HepG2 (cell line): ENCODE data around the gene TSPAN17.

ENCODE experiments used
- CREB1 ChIP-seq, 2 experiments: fragments of 450-650 bp in 1 of 2; IDR thresholded peaks; 2 replicates each; pipeline ENCODE4 v1.6.1; 2016 to 2017; ENCODE audit warnings: control low read depth in 1 of 2, mild to moderate bottlenecking in 1 of 2, missing compliant biosample characterization in 1 of 2, missing genetic modification characterization in 1 of 2
- MED8 ChIP-seq: sonication (generic); formaldehyde crosslinking; IDR thresholded peaks from 2 replicates; pipeline ENCODE4 v1.8.1; 2023; ENCODE audit warnings: mild to moderate bottlenecking, missing genetic modification reagents; ENCODE audit not compliant: insufficient replicate concordance
- RAD21 ChIP-seq: fragments of 450-650 bp; formaldehyde crosslinking; IDR thresholded peaks from 2 replicates; pipeline ENCODE4 v1.5.0; 2020; ENCODE audit warnings: mild to moderate bottlenecking
- REPIN1 ChIP-seq: sonication (generic); formaldehyde crosslinking; IDR thresholded peaks from 2 replicates; pipeline ENCODE4 v1.8.0; 2022; ENCODE audit warnings: missing genetic modification reagents, low read depth, mild to moderate bottlenecking, borderline replicate concordance
- TF ChIP-seq, protein P1 (sequence below): sonication (generic); formaldehyde crosslinking; IDR thresholded peaks from 2 replicates; pipeline ENCODE4 v1.5.0; 2020; ENCODE audit warnings: mild to moderate bottlenecking, missing genetic modification reagents, moderate library complexity
- TF ChIP-seq, protein P2 (sequence below): sonication (generic); formaldehyde crosslinking; IDR thresholded peaks from 2 replicates; pipeline ENCODE4 v1.5.0; 2020; ENCODE audit warnings: mild to moderate bottlenecking, missing genetic modification reagents, borderline replicate concordance

DNA sequence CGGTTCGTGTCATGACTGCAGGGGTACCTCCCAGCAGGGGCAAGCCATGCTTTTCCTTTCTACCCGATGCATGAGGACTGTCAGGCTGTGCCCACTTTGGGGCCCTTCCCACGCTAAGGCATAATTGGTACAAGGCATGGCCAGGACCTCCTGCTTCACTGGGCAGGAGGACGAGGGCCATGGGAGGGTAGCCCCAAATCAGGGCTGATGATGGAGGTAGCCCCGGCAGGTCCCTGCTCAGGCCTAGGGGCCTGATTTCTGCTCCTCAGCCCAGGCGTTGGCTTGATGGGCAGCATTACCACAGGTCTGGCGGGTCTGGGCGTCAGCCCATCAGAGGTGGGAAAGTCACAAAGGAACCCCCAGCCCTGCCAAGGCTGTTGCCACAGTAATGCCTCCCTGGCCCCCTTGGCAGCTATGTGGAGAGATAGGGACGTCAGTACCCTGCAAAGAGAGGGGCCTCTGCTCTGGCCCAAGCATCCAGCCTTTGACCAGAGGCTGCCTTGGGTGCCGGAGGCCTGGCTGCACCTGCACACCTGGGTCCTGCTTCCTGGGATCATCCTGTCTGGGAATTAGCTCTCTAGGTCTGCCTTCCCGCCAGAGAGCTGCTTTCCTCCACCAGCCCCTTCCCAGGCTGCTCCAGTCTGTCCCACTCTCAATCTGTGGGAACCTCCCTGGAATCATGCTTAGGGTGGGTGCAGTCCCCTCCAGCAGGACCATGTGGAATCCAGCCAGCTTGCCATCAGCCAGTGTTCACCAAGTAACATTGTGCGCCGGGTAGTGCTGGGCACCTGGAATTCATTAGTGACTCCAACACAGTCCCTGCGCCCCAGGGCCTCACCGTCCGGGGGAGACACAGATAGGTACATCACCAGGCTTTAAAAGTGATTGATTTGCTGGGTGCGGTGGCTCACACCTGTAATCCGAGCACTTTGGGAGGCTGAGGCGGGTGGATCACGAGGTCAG lies 15.4 kb downstream of the TSPAN17 start:
- no peak for TF ChIP-seq RAD21
- TF ChIP-seq MED8 (CRISPR knock-in tag) = no peak
- TF ChIP-seq, protein P1, sequence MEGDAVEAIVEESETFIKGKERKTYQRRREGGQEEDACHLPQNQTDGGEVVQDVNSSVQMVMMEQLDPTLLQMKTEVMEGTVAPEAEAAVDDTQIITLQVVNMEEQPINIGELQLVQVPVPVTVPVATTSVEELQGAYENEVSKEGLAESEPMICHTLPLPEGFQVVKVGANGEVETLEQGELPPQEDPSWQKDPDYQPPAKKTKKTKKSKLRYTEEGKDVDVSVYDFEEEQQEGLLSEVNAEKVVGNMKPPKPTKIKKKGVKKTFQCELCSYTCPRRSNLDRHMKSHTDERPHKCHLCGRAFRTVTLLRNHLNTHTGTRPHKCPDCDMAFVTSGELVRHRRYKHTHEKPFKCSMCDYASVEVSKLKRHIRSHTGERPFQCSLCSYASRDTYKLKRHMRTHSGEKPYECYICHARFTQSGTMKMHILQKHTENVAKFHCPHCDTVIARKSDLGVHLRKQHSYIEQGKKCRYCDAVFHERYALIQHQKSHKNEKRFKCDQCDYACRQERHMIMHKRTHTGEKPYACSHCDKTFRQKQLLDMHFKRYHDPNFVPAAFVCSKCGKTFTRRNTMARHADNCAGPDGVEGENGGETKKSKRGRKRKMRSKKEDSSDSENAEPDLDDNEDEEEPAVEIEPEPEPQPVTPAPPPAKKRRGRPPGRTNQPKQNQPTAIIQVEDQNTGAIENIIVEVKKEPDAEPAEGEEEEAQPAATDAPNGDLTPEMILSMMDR (CRISPR knock-in tag) = no peak
- TF ChIP-seq REPIN1 (CRISPR knock-in tag) = no peak
- TF ChIP-seq, protein P2, sequence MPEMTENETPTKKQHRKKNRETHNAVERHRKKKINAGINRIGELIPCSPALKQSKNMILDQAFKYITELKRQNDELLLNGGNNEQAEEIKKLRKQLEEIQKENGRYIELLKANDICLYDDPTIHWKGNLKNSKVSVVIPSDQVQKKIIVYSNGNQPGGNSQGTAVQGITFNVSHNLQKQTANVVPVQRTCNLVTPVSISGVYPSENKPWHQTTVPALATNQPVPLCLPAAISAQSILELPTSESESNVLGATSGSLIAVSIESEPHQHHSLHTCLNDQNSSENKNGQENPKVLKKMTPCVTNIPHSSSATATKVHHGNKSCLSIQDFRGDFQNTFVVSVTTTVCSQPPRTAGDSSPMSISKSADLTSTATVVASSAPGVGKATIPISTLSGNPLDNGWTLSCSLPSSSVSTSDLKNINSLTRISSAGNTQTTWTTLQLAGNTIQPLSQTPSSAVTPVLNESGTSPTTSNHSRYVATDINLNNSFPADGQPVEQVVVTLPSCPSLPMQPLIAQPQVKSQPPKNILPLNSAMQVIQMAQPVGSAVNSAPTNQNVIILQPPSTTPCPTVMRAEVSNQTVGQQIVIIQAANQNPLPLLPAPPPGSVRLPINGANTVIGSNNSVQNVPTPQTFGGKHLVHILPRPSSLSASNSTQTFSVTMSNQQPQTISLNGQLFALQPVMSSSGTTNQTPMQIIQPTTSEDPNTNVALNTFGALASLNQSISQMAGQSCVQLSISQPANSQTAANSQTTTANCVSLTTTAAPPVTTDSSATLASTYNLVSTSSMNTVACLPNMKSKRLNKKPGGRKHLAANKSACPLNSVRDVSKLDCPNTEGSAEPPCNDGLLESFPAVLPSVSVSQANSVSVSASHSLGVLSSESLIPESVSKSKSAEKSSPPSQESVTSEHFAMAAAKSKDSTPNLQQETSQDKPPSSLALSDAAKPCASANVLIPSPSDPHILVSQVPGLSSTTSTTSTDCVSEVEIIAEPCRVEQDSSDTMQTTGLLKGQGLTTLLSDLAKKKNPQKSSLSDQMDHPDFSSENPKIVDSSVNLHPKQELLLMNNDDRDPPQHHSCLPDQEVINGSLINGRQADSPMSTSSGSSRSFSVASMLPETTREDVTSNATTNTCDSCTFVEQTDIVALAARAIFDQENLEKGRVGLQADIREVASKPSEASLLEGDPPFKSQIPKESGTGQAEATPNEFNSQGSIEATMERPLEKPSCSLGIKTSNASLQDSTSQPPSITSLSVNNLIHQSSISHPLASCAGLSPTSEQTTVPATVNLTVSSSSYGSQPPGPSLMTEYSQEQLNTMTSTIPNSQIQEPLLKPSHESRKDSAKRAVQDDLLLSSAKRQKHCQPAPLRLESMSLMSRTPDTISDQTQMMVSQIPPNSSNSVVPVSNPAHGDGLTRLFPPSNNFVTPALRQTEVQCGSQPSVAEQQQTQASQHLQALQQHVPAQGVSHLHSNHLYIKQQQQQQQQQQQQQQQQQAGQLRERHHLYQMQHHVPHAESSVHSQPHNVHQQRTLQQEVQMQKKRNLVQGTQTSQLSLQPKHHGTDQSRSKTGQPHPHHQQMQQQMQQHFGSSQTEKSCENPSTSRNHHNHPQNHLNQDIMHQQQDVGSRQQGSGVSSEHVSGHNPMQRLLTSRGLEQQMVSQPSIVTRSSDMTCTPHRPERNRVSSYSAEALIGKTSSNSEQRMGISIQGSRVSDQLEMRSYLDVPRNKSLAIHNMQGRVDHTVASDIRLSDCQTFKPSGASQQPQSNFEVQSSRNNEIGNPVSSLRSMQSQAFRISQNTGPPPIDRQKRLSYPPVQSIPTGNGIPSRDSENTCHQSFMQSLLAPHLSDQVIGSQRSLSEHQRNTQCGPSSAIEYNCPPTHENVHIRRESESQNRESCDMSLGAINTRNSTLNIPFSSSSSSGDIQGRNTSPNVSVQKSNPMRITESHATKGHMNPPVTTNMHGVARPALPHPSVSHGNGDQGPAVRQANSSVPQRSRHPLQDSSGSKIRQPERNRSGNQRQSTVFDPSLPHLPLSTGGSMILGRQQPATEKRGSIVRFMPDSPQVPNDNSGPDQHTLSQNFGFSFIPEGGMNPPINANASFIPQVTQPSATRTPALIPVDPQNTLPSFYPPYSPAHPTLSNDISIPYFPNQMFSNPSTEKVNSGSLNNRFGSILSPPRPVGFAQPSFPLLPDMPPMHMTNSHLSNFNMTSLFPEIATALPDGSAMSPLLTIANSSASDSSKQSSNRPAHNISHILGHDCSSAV (CRISPR knock-in tag) = no peak
- TF ChIP-seq CREB1 (IDR thresholded peaks at IDR 0.05) = no peak
- no peak for TF ChIP-seq CREB1 (CRISPR knock-in tag; IDR thresholded peaks at IDR 0.05)
